COLO668 (cell line): ENCODE measurements around the gene NYAP2.

Source experiments
- DNase-seq: peaks from one replicate; lab custom pipeline; 2025; ENCODE audit not compliant: unreplicated experiment; lab: John Stamatoyannopoulos, UW

NYAP2 gene

DNA sequence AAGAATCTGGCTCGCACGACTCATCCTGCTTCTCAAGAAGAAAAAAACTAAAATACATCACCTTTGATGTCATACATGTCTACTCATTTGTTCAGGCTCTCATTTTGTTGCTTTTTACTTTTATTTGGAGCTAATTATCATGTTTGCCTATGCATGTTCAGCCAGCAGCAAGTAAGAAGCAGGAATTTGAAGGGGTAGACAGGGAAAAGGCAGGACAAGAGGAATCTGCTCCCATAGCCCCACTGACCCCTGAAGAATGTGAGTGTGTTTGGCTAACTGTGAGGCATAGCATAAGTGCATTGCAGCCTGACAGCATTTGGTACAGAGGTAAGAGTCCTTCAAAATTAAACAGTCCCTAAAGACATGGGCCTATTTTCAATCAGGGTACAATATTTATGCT is 72.7 kb downstream of the NYAP2 start:
- no peak for DNase-seq

DNA sequence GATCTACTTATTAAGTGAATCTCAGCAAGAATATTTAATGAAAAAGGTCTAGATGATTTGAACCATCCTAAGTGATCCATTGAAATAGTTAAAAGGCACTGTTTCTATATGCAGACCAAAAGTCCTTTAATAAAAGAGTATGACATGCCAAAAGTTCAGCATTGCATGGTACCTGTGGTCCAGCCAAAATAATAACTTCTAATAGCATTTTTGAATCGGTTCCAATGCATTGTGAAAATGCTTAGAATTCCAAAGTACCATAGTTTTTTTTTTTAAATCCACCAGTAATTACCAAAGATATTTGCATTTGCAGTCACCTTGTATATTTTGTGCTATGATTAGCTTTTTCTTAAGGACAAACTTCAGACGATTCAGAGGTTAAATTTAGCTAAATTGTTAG is 79.9 kb downstream of the NYAP2 start:
- no peak for DNase-seq

DNA sequence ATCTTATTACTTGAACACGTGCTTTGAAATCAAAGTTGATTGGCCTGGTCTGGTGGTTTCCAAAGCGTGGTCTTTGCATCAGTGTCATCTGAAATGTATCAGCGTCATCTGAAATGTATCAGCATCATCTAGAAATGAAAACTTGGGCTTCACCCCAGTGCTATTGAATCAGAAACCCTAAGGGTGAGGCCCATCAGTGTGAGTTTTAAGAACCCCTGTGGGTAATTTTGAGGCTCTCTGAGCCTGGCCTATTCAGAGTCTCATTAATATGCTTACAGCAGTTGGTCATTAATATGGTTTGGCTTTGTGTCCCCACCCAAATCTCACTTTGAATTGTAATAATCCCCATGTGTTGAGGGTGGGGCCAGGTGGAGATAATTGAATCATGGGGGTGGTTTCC is 85.2 kb downstream of the NYAP2 start:
- no peak for DNase-seq

DNA sequence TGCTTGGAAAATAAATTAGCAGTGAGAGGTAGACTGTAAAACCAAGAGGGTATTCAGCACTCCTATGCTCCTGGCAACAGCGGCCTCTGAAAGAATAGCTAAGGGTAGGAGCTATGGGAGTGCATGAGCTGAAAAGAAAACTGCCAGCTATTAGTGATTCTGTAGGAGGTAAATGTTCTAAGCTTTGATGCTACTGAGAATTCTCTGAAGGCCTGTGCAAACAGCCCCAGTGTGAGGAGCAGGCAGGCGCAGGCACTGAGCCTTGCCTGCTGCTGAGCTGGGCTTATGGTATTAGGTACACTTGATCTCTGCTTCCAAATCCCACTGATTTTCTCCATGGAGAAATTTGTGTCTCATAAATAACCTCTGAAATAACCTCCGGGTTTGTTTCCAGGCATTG is 86.7 kb downstream of the NYAP2 start:
- no peak for DNase-seq

DNA sequence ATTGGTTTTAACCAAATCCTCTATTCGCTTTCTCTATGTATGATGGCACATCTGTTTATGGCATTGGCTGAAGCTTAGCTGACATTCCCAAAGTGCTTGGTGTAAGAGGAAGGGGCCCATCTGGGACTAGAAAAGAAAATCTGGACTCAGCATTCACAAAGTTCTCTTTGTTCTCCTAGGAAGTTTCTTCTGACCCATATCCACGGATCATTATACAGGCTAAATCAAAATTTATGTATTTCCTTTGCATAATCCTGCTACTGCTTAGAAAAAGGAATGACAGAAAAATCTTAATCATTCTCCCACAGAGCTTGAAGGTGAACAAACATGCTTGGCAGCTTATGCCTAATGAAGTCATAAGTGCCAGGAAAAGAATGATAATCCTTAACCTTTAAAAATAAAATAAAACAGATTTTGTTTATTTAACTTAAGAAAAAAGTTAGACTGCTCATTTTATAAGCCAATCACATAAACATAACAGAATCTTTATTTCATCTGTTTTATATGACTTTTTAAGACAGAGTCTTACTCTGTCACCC is 88.4 kb downstream of the NYAP2 start:
- DNase-seq, result no peak

DNA sequence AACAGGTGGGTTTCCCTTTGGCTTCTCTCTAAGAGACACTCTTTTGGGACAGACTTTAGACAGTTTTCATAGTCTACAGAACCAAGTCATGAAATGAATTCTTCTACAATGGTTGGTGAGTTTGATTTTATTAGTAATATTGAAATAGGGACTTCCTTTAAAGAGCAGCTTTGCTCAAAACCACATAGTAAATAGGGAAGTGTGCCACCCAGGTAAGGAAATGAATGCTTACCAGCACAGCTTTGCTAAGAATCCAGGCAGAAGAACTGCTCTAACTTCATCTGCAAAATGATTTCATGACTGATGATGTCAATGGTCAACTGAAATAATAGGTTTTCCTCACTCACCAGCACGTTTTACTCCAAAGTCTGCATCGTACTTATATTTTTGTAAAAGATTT is 89.2 kb downstream of the NYAP2 start:
- no peak for DNase-seq

DNA sequence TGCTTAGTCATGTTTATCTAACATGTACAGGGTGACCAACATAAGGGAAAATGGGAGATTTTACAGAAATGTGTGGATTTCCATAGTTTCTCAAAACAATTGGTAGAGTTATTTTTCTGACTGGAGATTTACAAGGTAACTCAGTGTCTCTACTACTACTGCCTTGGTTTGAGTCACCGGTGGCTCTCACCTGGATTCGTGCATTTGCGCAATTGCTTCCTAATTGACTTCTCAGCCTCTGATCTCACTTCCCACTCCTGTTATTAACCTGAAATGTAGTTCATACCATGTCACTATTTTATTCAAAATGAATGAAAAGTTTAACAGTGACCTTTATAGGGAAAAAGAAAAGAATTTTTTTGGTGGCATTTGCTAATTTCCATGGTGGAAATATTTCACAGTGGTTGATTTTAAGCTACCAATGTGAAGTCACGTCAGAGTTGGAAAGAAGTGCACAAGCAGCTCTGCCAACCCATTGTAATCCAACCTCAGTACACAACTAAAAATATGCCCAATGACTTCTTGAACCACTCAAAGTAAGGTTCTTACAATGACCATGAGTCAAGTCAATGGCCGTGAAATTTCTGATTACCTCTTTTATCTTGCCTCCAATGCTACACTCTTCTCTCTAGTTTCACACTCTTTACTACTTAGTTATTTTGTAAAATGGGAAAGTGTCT is 94.0 kb downstream of the NYAP2 start:
- DNase-seq, result no peak

DNA sequence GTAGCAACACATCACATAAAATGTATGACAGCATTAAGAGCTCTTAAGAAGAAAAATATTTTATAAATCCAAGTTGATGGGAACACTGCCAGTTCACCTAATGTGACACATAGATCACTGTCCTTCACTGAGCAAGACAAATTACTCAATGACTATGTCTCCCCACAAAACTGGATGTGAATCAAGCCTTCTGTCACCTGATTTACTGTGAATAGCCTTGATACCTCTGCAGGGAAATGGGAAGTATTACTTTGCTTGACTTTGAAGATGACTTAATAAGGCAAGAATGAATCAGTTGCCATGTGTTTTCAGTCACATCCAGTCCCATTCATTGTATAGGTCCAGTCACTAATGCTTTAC is 94.6 kb downstream of the NYAP2 start:
- no peak for DNase-seq

DNA sequence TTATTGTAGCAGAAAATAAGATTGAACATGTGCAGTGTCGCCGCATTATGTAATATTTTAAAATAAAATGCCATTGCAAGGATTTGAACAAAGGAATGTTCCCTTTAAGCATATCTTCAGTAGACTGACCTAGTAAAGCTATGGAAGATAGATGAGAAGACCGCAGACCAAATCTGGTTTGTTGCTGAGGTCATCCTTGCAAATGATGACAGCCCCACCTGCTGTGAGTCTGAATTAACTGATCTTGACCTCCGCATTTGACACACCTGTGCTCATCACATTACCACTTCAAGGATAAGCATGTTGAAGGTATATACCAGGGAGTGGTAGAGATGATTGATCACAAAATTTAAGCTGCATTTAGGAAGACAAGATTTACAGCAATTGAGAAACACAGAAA is 96.2 kb downstream of the NYAP2 start:
- DNase-seq, result peak; percentile 12

DNA sequence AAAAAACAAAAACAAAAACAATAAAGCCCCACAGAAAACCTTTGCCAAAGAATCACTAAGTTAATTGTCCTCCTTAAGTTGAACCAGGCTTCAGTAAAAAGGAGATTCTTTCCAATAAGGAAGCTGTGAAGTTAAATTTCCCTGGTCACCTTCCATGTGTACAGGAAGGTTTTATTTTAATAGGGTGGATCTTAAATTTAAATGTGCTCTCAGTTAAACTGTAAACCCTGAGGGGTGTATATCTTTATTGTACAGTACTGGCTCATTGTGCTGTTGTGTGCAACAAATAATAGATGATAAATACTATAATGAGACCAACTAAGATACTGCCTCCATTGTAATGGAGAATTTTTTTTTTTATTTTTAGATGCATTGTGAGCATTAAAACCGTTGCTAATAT is 97.1 kb downstream of the NYAP2 start:
- DNase-seq, result no peak

DNA sequence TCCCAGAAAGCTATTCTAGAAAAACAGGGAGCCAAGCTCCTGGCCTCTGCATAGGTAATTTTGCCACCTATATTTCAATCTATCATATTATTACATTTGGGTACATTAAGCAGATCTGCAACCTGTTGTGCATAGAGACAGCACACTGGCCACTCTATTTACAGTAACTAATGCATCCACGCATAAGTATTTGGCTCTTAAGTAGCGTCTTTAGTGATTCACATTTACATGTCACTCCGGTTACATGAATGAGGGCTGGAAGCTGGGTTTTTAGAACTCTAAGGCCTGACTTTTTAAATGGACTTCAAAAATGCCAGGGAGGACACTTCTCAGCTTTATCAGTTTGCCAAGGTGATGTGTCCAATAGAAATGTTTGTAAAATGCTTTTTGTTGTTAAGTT is 97.7 kb downstream of the NYAP2 start:
- no peak for DNase-seq

DNA sequence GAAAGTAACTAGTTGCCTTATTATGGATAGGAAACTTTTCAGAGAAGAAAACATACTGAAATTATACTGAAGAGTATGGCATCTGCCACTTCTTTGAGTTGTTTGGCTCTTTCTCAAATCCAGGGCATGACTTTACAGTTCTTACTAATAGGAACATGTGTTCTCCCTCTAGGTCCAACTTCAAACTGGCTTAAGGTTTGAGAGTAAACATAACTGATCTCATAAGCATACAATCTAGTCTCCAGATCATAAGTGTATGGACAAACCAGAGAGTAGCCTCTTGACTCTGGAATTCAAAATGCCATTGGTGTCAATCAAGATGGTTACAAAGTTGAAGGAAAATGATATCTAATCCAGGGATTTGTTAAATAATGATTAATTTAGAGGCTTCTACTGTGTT is 101.5 kb downstream of the NYAP2 start:
- no peak for DNase-seq

DNA sequence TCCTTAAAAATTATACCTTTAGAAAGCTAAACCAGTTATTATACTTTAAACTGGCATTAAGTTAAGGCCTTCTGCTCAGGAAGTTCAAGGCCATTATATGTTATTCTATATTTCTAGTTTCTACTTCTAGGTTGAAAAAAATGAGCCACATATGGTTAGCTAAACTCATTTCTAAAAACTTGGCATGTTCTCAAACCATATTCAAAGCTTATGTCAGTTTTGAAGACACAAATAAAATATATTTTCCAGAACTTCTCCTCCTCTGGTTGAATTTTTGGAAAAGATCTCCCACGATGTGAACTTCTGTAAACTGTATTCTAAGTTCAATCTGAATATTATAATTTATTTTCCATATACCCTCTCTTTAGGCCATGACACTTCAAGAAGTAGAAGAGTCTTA is 103.5 kb downstream of the NYAP2 start:
- DNase-seq, result no peak

DNA sequence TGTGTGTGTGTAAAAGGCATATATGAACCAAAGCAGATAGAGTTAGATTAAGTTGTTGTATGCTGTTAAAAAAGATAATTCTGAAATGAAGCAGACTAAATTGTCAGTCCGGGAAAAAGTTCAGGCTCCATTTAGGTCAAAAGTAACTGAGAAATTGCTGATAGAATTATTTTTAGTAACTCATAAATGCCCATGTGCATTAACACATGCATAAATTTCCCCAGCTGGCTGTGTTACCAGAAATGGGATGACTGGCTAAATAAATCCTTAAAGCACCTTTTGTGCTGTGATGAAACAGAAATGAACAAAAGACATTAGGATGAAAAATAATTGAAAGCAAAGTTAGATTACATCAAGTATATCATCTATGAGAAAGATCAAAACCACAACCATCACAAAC is 111.3 kb downstream of the NYAP2 start:
- no peak for DNase-seq

DNA sequence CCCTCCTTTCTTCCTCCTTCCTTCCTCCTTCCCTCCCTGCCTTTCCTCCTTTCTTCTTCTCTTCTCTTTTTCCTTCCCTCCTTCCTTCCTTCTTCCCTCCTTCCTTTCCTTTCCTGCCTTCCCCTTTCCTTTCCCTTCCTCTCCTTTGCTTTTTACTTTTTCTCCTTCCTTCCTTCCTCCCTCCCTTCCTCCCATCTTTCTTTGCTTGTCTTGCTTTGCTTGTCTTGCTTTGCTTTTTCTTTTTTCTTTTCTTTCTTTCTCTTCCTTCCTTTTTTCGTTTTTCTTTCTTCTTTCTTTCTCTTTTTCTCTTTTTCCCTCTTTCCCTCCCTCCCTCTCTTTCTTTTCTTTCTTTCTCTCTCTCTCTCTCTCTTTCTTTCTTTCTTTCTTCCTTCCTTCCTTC is 113.0 kb downstream of the NYAP2 start:
- no peak for DNase-seq

DNA sequence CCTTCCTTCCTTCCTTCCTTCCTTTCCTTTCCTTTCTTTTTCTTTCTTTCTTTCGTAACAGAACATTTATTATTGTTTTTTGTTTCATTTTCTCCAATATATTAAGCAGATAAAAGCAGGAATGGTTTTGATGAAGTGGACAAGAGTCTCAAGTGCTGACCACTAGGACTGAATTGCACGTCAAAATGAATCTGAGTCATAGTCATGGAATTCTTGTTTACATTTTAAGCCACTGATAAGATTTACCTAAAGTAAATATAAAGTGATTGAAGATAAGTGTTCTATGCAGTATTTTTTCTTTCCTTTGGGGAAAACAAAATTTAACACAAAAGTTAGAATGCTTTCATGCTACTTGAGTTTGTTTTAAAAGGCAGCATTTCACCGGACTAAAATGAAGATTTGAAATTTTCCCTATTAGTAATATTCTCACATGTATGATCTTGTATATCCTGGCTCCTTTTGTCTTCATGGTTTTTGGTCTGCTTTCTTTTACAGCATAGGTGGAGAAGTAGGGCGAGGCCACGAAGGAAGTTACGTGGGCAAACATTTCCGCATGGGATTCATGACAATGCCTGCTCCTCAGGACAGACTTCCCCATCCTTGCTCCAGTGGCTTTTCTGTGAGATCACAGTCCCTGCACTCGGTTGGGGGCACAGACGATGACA is 113.5 kb downstream of the NYAP2 start:
- no peak for DNase-seq

DNA sequence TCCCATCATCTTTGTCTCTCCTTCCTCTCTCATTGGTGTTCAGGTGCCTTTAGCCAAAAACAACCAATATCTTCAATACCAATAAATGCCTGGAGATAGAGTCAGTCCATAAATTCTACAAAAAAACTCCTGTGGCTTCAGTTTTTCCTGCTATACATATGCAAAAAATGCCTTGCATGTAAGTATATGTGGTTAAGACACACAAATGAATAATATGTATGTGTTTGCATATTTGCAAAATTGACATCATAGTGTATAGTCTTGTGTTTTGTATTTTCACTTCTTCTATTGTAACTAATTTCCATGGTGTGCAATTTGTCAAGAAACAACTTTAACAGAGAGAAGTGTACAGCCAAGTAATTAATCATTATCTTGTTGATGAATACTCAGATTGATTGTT is 115.5 kb downstream of the NYAP2 start:
- DNase-seq, result no peak

DNA sequence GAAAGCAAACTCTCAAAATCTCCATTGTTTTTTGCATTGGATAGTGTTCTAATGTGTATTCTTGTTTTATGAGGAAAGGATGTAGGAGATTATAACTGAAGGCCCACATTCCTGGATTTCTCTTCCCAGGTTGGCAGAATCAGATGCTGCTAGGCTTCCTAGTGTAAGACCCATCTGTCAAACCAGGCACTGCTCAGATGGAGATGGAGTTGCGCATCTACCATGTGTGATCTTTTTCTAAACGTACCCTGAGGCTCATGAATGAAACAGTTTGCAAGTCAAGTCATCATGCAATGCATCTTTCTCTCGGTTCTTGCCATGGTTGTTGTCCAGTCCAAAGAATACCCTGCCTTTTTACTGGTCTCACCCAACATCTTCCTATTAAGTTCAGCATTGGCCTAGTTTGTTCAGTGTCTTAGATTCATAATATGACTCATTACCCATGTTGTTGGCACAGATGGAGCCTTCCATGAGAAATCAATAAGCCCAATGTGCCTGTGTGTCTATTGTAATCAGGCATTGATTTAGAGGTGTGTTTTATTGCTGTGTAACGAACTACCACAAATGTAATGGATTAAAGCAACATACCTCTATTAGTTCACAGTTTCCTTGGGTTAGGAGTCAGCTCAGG is 127.4 kb downstream of the NYAP2 start:
- DNase-seq, result no peak

DNA sequence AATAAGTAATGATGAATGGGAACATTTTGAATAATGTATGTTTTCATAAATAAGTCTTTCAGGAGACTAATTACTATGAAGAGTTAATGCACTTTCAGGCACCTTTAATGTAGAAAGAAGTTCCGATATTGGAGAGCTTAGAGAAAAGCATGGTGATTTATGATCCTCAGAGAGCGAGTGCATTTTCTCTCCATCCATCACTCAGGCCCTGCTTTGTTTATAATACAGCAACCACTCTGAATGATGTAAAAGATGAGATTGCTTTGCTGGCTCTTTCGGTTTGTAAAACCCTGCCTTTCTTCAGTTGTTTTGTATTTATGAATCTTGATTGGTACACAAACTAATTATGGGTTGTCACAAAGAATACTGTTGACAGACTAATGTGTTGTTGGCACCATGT is 132.0 kb downstream of the NYAP2 start:
- DNase-seq, result no peak

DNA sequence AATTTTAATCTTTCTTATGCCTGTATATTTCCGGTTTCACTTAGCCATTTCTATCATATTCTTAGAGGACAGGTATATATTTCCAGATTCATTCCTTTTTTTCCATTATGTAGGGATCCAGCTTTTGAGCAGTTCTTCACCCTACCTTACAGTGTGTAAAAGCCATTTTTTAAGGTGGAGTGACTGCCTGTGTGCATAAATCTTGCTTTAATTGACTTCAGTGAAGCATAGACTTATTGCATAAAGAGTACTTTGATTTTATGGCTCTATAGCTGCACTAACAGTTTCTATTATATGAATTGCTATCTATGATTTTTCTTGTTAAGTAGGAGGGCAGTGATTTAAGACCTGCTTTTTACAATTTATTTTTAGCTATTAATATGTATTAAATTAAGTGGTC is 132.6 kb downstream of the NYAP2 start:
- DNase-seq, result no peak

DNA sequence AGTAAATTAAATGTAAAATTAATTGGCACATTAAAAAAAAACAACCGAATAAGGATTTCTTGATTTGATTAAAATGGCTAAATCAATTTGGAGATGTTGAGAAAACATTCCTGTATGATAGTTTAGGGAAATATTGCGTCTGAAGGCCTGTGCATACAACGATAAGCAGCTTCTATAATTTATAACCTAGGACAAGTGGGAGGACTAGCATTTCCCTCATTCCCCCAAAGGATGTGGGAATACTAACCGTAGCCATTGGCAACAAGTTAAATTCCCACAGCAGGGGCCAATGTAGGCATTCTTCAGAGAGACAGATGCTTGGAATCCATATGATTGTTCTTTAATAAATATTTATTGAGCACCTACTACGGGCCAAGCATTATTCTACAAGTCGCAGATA is 134.5 kb downstream of the NYAP2 start:
- DNase-seq, result no peak

DNA sequence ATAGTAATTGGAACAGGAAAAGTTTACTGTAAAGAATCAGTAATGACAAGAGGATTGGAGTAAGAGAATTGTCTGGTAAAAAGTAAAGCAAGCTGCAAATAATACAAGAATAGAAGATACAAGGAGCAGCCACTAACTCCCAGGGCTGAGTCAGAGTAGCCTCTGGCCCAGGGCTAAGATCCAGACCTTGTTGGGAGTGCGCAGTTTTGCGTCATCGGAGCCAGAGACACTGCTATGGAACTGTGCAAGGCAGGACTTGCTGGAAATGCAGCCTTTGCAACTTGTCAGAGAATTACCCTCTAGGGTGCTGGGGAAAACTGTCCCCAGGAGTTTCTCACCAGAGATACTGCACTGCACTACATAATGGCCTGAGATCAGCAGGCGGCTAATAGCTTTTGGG is 135.2 kb downstream of the NYAP2 start:
- DNase-seq, result no peak

DNA sequence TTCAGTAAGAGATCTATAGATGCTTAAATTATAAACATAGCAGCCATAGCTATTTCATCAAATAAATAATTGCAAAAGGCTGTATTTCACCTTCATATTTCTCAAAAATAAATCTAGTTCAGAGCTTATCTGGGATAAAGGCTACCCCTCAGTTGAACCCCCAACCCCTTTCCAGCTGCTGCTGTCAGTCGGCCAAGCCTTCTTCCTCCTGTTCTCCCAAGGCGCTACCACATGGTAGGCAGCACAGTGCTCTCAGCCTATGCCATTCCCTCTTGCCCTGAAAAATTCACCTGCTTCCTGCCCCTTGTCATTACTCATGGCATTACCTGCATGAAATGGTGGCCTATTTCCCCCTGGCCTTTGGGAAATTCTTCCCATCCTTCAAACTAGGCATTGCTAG is 136.5 kb downstream of the NYAP2 start:
- DNase-seq, result no peak
